ENCODE results near the gene DLK1.

DNA sequence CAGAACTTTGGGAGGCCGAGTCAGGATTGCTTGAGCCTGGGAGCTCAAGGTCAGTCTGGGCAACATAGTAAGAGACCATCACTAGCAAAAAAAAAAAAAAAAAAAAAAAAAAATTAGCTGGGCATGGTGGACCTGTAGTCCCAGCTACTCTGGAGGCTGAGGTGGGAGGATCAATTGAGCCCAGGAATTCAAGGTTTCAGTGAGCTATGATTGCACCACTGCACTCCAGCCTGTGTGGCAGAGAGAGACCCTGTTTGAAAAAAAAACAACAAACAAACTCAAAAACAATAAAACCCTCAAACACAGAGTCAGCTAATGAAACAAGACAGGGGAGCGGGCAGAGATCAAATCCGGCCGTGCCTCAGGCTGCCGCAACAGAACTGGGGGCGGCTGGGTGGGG, 41.7 kb upstream of the DLK1 start:
- TF ChIP-seq, protein P1, sequence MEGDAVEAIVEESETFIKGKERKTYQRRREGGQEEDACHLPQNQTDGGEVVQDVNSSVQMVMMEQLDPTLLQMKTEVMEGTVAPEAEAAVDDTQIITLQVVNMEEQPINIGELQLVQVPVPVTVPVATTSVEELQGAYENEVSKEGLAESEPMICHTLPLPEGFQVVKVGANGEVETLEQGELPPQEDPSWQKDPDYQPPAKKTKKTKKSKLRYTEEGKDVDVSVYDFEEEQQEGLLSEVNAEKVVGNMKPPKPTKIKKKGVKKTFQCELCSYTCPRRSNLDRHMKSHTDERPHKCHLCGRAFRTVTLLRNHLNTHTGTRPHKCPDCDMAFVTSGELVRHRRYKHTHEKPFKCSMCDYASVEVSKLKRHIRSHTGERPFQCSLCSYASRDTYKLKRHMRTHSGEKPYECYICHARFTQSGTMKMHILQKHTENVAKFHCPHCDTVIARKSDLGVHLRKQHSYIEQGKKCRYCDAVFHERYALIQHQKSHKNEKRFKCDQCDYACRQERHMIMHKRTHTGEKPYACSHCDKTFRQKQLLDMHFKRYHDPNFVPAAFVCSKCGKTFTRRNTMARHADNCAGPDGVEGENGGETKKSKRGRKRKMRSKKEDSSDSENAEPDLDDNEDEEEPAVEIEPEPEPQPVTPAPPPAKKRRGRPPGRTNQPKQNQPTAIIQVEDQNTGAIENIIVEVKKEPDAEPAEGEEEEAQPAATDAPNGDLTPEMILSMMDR (IDR thresholded peaks at IDR 0.05): no peak
- TF ChIP-seq ZFX (IDR thresholded peaks at IDR 0.05; ENCODE audit: borderline replicate concordance): no peak
